ENCODE measurements around the gene CLHC1.
"Not testable (repeated sequence)": the region's sequence is repeated elsewhere in the genome, so short reads cannot be mapped to it uniquely, and the experiment has no call there.

The CLHC1 gene

DNA sequence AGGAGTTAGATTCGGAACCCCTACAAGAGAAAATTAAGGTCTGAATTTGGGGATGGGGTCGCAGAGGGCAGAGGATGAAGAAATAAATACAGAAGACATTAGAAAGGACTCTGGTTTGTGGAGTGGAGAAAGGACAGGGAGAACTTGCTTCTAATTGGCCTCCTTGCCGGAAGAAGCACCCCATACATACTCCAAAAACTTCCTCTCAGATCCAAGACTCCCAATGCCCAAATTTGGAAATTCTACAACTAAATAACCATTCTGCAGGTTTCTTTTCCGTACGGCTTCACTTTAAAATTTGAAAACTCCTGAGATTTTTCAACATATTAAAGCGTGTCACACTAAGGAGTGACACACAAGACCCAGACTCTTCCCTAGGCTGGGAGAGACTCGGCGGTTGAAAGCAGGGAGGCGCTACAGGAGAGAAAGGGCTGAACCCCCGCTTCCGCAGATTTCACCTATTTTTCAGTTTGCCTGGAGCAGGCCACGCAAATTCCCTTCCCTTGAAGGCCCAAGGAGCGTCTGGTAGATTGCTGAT, 478 bp downstream of the CLHC1 start:
- Histone ChIP-seq H3K9ac (ENCODE audit: low read depth, low read length) (peak overlapping the region; percentile 100), H3K4me1 (ENCODE audit: insufficient read depth, low read length) (peaks cover 9% of the 10 kb centered on the region; the same call in 1 of the 2 replicates), H3K9me3 (ENCODE audit: insufficient read depth, low read depth, low read length) (no peaks in the 10 kb centered on the region), H3K36me3 (ENCODE audit: insufficient read depth, low read length) (peaks cover 39% of the 10 kb centered on the region), H3K4me3 (ENCODE audit: low read length) (peak overlapping the region; percentile 81), H3K27me3 (ENCODE audit: insufficient read depth, low read length) (no peaks in the 10 kb centered on the region), H3K27ac (ENCODE audit: low read depth, low read length) (peak overlapping the region; percentile 96)
- WGBS, result 6% methylated on average over 13 of the region's 13 CpGs

GRCh38 chr2:55230551-55230950, 1.5 kb downstream of the CLHC1 start:
- peaks cover 9% of the 10 kb centered on the region; the same call in 1 of the 2 replicates for H3K4me1 ChIP-seq (ENCODE audit: insufficient read depth, low read length)
- no peak overlapping the region for H3K27ac ChIP-seq (ENCODE audit: low read depth, low read length)
- no peaks in the 10 kb centered on the region for H3K27me3 ChIP-seq (ENCODE audit: insufficient read depth, low read length)
- WGBS, result 96% methylated on average over 3 of the region's 3 CpGs
- no peak overlapping the region for H3K9ac ChIP-seq (ENCODE audit: low read depth, low read length)
- H3K36me3 ChIP-seq (ENCODE audit: insufficient read depth, low read length), result peaks cover 28% of the 10 kb centered on the region
- H3K4me3 ChIP-seq (ENCODE audit: low read length), result 0 out of 2 replicates have a peak overlapping the region, but pooled peaks have one; percentile 81
- no peaks in the 10 kb centered on the region for H3K9me3 ChIP-seq (ENCODE audit: insufficient read depth, low read depth, low read length)

DNA sequence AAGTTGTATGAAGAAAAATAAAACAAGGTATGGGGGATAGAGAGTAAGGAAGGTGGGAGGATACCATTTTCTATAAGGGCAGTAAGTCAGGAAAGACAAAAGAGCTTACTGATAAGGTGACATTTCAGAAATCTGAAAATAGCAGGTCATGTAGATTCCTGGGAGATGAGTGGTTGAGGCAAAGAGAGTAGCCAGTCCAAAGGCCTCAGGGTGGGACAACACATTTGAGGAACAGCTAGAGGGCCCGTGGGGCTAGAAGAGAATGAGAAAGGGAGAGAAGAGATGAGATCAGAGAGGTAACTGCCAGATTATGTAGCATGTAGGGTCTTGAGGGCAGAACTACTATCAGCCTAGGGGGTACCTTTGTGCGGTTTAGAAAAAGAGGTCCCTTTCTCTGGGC, 2.9 kb downstream of the CLHC1 start:
- Histone ChIP-seq H3K4me1 (ENCODE audit: insufficient read depth, low read length) (peaks cover 9% of the 10 kb centered on the region; the same call in 1 of the 2 replicates), H3K9me3 (ENCODE audit: insufficient read depth, low read depth, low read length) (no peaks in the 10 kb centered on the region), H3K4me3 (ENCODE audit: low read length) (no peak overlapping the region), H3K36me3 (ENCODE audit: insufficient read depth, low read length) (peaks cover 15% of the 10 kb centered on the region), H3K27me3 (ENCODE audit: insufficient read depth, low read length) (no peaks in the 10 kb centered on the region), H3K27ac (ENCODE audit: low read depth, low read length) (no peak overlapping the region), H3K9ac (ENCODE audit: low read depth, low read length) (no peak overlapping the region)
- WGBS, result 90% methylated on average over 2 of the region's 2 CpGs

DNA sequence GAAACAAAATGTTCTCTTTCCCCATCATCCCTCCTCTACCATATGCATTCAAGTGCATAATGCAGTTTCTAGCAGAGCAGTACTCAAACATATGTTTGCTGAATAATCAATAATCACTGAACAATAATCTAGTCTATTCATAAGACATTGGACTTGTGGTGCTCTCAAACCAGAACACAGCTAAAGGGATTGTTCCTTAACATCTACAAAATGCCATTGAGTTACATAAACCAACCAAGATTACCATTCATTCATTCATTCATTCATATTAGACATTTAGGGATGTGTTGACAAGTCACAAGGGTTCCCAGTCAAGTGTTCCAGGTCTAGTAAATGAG, 3.9 kb downstream of the CLHC1 start:
- Histone ChIP-seq H3K4me1 (ENCODE audit: insufficient read depth, low read length) (peaks cover 3% of the 10 kb centered on the region; the same call in 1 of the 2 replicates), H3K27ac (ENCODE audit: low read depth, low read length) (no peak overlapping the region), H3K36me3 (ENCODE audit: insufficient read depth, low read length) (peaks cover 5% of the 10 kb centered on the region), H3K9ac (ENCODE audit: low read depth, low read length) (no peak overlapping the region), H3K4me3 (ENCODE audit: low read length) (no peak overlapping the region), H3K27me3 (ENCODE audit: insufficient read depth, low read length) (no peaks in the 10 kb centered on the region), H3K9me3 (ENCODE audit: insufficient read depth, low read depth, low read length) (no peaks in the 10 kb centered on the region)

DNA sequence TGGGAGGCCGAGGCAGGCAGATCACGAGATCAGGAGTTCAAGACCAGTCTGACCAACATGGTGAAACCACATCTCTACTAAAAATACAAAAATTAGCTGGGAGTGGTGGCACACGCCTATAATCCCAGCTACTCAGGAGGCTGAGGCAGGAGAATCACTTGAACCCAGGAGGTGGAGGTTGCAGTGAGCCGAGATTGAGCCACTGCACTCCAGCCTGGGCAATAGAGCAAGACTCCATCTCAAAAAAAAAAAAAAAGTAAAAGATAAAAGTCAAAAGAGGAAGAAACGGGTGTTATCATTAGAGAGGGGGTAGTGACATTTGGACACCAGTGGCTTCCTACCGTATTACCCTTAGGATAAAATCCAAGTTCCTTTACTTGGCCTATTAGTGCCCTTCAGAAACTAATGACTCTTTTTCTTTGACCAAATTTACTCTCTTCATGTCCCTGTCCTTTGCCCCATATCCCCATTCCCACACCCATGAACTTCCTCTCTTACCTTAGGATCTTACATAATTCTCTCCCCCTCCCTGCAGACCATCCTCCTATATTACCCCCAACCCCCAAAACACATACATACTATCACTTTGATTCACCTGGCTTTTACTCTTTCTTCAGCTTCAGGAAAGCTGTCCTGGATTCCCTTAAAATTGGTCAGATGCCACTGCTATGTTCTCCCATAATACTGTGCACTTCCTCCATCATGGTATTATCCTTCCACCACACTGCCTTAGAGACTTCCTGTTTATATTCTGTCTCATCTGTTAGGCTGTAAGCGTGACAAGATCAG, 4.5 kb downstream of the CLHC1 start:
- H3K4me1 ChIP-seq (ENCODE audit: insufficient read depth, low read length); H3K27ac ChIP-seq (ENCODE audit: low read depth, low read length); H3K9me3 ChIP-seq (ENCODE audit: insufficient read depth, low read depth, low read length); H3K9ac ChIP-seq (ENCODE audit: low read depth, low read length); H3K27me3 ChIP-seq (ENCODE audit: insufficient read depth, low read length); H3K4me3 ChIP-seq (ENCODE audit: low read length); H3K36me3 ChIP-seq (ENCODE audit: insufficient read depth, low read length): not testable (repeated sequence)
- 94% methylated on average over 6 of the region's 7 CpGs for WGBS

- no peaks in the 10 kb centered on the region for H3K9me3 ChIP-seq (ENCODE audit: insufficient read depth, low read depth, low read length)
- no peak overlapping the region for H3K4me3 ChIP-seq (ENCODE audit: low read length)
- no peaks in the 10 kb centered on the region for H3K36me3 ChIP-seq (ENCODE audit: insufficient read depth, low read length)
- H3K9ac ChIP-seq (ENCODE audit: low read depth, low read length), result no peak overlapping the region
- no peaks in the 10 kb centered on the region for H3K27me3 ChIP-seq (ENCODE audit: insufficient read depth, low read length)
- 0 out of 2 replicates have a peak, but pooled peaks cover 3% of the 10 kb centered on the region for H3K4me1 ChIP-seq (ENCODE audit: insufficient read depth, low read length)
- no peak overlapping the region for H3K27ac ChIP-seq (ENCODE audit: low read depth, low read length)
- WGBS, result 86% methylated on average over 19 of the region's 19 CpGs
Measured at GRCh38 chr2:55225481-55226020, 6.5 kb downstream of the CLHC1 start.

DNA sequence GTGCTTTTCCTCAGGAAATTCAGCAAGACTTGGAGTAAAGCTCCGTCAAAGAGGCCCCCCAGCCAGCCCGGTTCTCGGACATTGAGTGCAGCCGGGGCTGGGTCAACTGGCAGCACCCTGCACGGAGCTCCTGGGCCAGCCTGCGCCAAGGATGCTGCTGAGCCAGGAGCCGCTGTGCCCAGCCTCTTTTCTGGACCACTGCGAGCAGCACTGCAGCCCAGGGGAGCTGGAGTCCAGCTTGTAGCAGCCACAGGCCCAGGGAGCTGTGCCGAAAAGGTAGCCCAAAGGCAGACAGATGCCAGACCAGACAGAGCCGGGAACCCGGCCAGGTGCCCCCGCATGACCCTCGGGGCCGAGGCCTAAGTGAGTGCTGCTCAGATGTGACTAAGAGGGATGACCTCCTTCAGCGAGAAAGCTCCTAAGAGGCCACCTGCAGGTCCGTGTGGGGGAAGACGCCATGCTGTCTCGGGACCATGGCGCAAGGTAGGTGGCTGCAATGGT, 7.3 kb downstream of the CLHC1 start:
- WGBS, result 87% methylated on average over 19 of the region's 19 CpGs

DNA sequence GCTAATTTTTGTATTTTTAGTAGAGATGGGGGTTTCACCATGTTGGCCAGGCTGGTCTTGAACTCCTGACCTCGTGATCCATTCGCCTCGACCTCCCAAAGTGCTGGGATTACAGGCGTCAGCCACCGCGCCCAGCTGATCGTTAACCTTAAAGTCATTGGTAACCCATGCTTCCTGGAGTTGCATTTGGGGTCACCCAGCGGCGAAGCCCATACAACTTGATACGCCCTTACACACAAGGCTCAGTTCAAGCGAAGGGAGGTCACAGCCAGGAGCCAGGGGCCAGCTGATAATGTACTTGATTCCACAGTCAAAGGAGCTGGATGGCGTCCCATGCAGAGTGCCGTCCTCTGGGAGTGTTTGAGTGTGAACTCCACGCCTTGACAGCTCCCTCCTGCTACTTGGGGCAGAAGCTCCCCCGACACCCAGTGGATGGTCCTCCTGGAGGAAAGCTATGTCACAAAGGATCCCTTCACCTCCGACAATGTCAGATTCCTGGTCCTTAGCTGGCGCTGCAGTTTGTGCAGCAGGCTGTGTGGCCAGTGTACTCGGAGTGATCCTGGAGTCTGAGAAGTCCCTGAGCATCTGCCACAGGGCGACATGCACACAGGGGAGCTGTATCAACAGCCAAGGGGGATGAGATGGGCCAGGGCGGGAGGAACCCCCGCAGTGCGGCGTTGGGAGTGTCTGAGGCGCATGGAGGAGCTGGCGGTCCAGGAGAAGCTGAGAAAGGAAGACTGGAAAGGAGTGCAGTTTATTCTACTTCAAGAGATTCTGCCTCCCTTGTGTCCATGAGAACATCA, 7.9 kb downstream of the CLHC1 start:
- no peaks in the 10 kb centered on the region for H3K9me3 ChIP-seq (ENCODE audit: insufficient read depth, low read depth, low read length)
- H3K4me1 ChIP-seq (ENCODE audit: insufficient read depth, low read length), result 0 out of 2 replicates have a peak, but pooled peaks cover 3% of the 10 kb centered on the region
- H3K4me3 ChIP-seq (ENCODE audit: low read length), result peak overlapping the region; percentile 67; the same call in 1 of the 2 replicates
- no peaks in the 10 kb centered on the region for H3K36me3 ChIP-seq (ENCODE audit: insufficient read depth, low read length)
- 93% methylated on average over 25 of the region's 25 CpGs for WGBS
- no peaks in the 10 kb centered on the region for H3K27me3 ChIP-seq (ENCODE audit: insufficient read depth, low read length)
- H3K9ac ChIP-seq (ENCODE audit: low read depth, low read length), result no peak overlapping the region
- peak overlapping the region; percentile 13; the same call in 1 of the 2 replicates for H3K27ac ChIP-seq (ENCODE audit: low read depth, low read length)

More for the DNA sequence above, 7.3 kb downstream of the CLHC1 start:
- Histone ChIP-seq H3K9me3 (ENCODE audit: insufficient read depth, low read depth, low read length) (no peaks in the 10 kb centered on the region), H3K27ac (ENCODE audit: low read depth, low read length) (peak overlapping the region; percentile 13; the same call in 1 of the 2 replicates), H3K27me3 (ENCODE audit: insufficient read depth, low read length) (no peaks in the 10 kb centered on the region), H3K4me1 (ENCODE audit: insufficient read depth, low read length) (0 out of 2 replicates have a peak, but pooled peaks cover 3% of the 10 kb centered on the region), H3K4me3 (ENCODE audit: low read length) (no peak overlapping the region), H3K9ac (ENCODE audit: low read depth, low read length) (no peak overlapping the region), H3K36me3 (ENCODE audit: insufficient read depth, low read length) (no peaks in the 10 kb centered on the region)

GRCh38 chr2:55213822-55214221, 18.3 kb downstream of the CLHC1 start:
- no peak overlapping the region for H3K27ac ChIP-seq (ENCODE audit: low read depth, low read length)
- H3K9ac ChIP-seq (ENCODE audit: low read depth, low read length), result no peak overlapping the region
- no peaks in the 10 kb centered on the region for H3K36me3 ChIP-seq (ENCODE audit: insufficient read depth, low read length)
- H3K4me1 ChIP-seq (ENCODE audit: insufficient read depth, low read length), result peaks cover 6% of the 10 kb centered on the region; the same call in 1 of the 2 replicates
- no peaks in the 10 kb centered on the region for H3K9me3 ChIP-seq (ENCODE audit: insufficient read depth, low read depth, low read length)
- no peak overlapping the region for H3K4me3 ChIP-seq (ENCODE audit: low read length)
- H3K27me3 ChIP-seq (ENCODE audit: insufficient read depth, low read length), result no peaks in the 10 kb centered on the region

DNA sequence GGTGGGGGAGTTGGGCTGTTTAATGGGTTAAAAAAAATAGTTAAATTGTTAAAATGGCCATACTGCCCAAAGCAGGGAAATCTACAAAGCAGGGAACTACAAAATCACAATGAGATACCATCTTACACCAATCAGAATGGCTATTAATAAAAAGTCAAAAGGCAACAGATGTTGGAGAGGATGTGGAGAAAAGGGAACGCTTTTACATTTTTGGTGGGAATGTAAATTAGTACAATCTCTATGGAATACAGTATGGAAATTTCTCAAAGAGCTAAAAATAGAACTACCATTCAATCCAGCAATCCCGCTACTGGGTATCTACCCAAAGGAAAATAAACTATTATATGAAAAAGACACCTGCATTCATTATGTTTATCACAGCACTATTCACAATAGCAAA, 27.1 kb downstream of the CLHC1 start:
- Histone ChIP-seq H3K27ac (ENCODE audit: low read depth, low read length) (no peak overlapping the region), H3K27me3 (ENCODE audit: insufficient read depth, low read length) (no peaks in the 10 kb centered on the region), H3K4me1 (ENCODE audit: insufficient read depth, low read length) (no peaks in the 10 kb centered on the region), H3K9me3 (ENCODE audit: insufficient read depth, low read depth, low read length) (peaks cover 5% of the 10 kb centered on the region; the same call in 1 of the 2 replicates), H3K36me3 (ENCODE audit: insufficient read depth, low read length) (peaks cover 11% of the 10 kb centered on the region; the same call in 1 of the 2 replicates), H3K9ac (ENCODE audit: low read depth, low read length) (no peak overlapping the region), H3K4me3 (ENCODE audit: low read length) (no peak overlapping the region)
- no CpG with 5 or more reads among the region's 2 CpGs for WGBS

Data from HUES64 (cell line).